HFF-Myc (cell line): ENCODE data around the gene CHFR.
"Not testable (repeated sequence)": the region's sequence is repeated elsewhere in the genome, so short reads cannot be mapped to it uniquely, and the experiment has no call there.

ENCODE experiments used
- DNase-seq: peaks from one replicate; pipeline ENCODE4 v3.0.0-alpha.2; 2011; ENCODE audit warnings: low read depth; ENCODE audit errors: extremely low read depth
- H3K4me3 ChIP-seq: replicated peaks from 2 replicates; pipeline ENCODE4 v1.5.1; 2011; ENCODE audit warnings: low read depth, mild to moderate bottlenecking, control low read depth, low read length
- CTCF ChIP-seq: IDR thresholded peaks from 2 replicates; pipeline ENCODE4 v1.5.1; 2012; ENCODE audit warnings: mild to moderate bottlenecking, low read depth, low read length, control low read depth; ENCODE audit errors: missing control alignments

CHFR gene

GRCh38 chr12:132797820-132798570 is 89.4 kb downstream of the CHFR start:
- no peak overlapping the region for H3K4me3 ChIP-seq
- no peak for TF ChIP-seq CTCF
- no peak for DNase-seq

GRCh38 chr12:132795847-132796246 is 91.6 kb downstream of the CHFR start:
- DNase-seq = no peak
- no peak overlapping the region for H3K4me3 ChIP-seq
- no peak for TF ChIP-seq CTCF

- not testable (repeated sequence) for H3K4me3 ChIP-seq, DNase-seq
Measured at GRCh38 chr12:132791940-132792339, 95.5 kb downstream of the CHFR start.

GRCh38 chr12:132789099-132789471 is 98.3 kb downstream of the CHFR start:
- no peak for TF ChIP-seq CTCF

DNA sequence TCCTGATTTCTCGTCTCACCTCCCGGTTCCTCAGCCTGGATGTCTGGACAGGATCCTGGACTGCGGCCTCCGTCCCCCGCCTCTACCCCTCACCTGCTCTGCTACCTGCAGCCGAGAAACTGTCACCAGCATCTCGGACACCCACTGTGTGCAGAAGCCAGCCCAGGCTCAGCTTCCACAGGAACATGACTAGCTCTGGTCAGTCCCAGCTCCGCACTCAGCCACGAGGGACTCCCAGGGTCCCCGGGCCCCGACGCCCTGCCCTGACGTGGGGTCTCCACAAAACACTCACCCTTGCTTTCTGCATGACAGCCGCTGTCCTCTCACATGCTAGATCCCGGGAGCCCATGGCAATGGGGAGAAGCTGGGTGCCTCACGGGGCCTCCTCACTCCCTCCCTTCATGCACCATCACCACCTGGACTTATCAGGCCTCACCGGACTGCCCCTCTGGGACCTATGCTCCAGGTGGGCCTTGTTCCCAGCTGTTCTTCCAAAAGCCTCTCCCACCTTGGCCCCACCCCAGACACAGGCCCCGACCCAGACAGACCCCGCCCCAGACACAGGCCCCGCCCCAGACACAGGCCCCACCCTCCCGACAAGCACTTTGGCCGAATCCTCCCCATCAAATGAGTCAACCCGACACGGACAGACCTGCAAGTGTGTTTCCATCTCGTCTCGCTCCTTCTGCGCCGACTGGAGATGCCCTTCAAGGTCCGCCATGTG is 98.9 kb downstream of the CHFR start:
- TF ChIP-seq CTCF = no peak
- no peak for DNase-seq
- no peak overlapping the region for H3K4me3 ChIP-seq

More at GRCh38 chr12:132789099-132789471, 98.3 kb downstream of the CHFR start:
- no peak for DNase-seq
- no peak overlapping the region for H3K4me3 ChIP-seq

DNA sequence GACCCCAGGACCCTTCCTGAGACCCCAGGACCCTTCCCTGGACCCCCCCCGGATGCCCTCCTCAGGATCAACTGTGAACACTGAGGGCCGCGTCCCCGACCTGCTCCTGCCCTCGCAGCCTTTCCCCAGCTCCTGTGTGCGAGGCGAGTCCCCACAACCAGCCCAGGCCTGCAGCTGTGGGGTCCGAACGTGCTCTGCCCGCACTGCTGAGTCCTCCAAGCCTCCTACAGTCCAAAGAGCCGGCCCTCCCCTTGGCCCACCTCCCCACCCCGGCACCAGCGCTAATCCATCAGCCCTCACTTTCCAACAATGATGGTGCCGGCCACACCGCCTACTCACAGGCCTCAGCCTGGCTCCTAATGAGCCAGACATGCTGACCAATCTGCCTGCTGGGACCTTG is 99.5 kb downstream of the CHFR start:
- DNase-seq = no peak
- no peak overlapping the region for H3K4me3 ChIP-seq
- TF ChIP-seq CTCF = no peak

GRCh38 chr12:132786192-132786591 is 101.2 kb downstream of the CHFR start:
- no peak for TF ChIP-seq CTCF

More at GRCh38 chr12:132786192-132786591, 101.2 kb downstream of the CHFR start:
- DNase-seq = no peak
- H3K4me3 ChIP-seq = no peak overlapping the region
